ENCODE measurements around the gene ATF4. TPM values are rescaled to one million over a fixed set of nuclear protein-coding genes. Genes with fewer than 3 reads are reported as not detected.

Gene ATF4
- total RNA-seq, 2 experiments from 2014 or later = 806 to 814 TPM

DNA sequence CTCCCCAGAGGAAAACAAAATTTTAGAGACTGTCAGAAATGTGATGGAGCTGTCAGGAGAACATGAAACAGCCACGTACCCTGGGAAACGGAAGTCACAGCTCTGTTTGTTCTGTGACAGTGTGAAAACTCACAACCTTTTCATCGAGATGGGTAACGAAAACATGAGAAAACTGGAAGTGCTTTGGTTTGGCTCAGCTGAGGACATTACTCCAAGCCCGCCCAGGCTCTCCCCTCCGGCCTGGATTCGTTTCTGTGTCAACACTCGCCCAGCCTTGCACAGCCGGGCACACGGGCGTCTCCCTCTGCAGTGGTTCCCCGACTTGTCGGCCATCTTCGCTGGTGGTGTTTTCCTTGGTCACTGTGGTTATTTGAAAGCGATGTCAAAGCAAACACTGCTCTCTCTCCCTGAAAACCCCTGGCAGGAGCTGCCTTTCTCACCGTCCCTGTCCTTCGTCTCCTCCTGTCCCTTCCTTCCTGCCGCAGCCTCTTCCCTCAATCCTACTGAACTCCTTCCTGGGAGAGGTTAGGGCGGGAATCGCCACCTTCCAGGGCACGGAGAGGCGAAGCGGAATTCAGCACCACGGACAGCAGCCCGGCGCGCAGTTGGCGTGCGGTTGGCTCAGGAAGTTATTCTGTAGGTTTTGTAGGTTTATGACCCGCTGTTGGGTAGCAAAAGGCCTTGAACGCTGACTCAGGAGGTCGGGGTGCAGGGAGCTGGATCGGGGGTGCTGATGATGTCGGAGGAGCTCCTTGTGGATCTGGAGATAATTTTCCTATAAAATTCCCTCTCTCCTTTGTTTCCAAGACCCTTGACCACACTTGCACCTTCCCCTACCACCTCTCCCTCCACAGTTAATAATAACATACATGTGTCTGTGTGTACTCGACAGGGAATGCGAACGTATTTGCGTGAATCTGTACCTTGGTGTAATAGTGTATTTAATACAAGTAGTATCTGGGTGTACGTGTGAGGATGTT is 25.3 kb downstream of the ATF4 start:
- Mint-ChIP-seq H3K27me3 (peaks cover 52% of the 10 kb centered on the region), H3K4me1 (peaks cover 4% of the 10 kb centered on the region), H3K36me3 (no peaks in the 10 kb centered on the region), H3K4me3 (no peak overlapping the region), H3K27ac (no peak overlapping the region), H3K9me3 (no peaks in the 10 kb centered on the region)
- peak; percentile 55 for DNase-seq

DNA sequence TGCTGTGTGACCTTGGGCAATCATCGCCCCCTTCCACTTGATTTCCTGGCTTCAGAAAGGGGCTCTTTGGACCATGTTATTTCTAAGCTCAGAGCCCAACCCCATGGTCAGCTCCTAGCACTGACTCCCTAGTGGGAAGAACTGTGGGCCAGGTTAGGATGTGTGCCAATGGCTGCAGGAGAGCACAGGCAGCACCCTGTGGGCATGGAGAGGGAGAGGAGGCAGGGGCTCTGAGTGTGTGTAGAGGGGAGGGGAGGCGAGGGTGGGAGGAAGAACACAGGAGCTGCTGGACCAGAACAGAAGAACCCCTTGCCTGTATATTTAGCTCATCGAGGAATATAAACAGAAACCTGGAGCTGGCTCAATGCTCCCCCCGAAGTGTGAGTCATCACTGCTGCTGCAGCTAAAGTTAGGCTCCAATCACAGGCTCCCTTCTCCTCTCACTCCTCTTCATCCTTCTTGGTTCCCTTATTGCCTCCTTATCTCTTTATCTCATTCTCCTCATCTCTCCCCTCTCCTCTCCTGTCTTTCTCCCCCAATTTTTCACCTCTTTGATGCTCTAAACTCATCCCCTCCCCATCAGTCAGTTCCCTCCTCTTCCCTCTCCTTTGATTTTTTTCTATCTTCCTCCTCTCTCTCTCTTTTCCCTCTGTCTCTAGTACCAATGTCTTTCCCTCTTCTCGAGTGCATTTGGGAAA is 26.7 kb downstream of the ATF4 start:
- Mint-ChIP-seq H3K27me3 (peaks cover 59% of the 10 kb centered on the region), H3K9me3 (no peaks in the 10 kb centered on the region), H3K4me3 (no peak overlapping the region), H3K27ac (no peak overlapping the region), H3K36me3 (no peaks in the 10 kb centered on the region), H3K4me1 (peaks cover 4% of the 10 kb centered on the region)
- no peak for DNase-seq

DNA sequence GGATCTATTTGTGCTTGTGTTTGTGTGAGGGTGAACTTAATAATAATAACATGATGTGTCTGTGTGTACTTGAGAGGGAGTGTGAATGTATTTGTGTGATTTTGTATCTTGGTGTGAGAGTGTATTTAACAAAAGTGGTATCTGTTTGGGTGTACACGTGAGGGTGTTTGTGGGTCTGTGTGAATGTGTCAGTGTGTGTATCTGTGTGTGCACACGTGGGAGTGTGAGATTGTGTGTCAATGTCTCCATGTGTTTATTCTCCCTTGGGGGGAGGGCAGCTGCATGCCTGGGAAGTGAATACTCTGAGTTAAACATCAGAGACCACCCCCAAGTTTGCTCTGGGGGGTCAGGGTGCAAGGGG is 27.2 kb downstream of the ATF4 start:
- peaks cover 59% of the 10 kb centered on the region for H3K27me3 Mint-ChIP-seq

DNA sequence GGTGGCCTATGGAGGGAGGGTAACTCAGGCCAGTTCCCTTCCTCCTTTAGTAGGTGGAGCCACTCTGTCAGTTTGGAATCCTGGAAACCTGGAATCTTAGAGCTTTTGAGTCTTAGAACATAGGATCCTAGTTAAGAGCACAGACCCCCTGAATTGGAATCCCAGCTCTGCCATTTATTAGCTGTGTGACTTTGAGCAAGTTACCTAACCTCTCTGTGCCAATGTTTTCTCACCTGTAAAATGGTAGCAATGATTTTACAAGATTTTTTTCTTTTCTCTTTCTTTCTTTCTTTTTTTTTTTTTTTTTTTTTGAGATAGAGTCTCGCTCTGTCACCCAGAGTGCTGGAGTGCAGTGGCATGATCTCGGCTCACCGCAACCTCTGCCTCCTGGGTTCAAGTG is 33.1 kb downstream of the ATF4 start:
- Mint-ChIP-seq H3K27ac (no peak overlapping the region), H3K4me3 (no peak overlapping the region), H3K27me3 (peaks cover 47% of the 10 kb centered on the region), H3K9me3 (no peaks in the 10 kb centered on the region), H3K4me1 (no peaks in the 10 kb centered on the region), H3K36me3 (no peaks in the 10 kb centered on the region)
- DNase-seq = no peak

More for the DNA sequence above, 27.2 kb downstream of the ATF4 start:
- no peak overlapping the region for H3K27ac Mint-ChIP-seq
- DNase-seq = no peak
- no peaks in the 10 kb centered on the region for H3K36me3 Mint-ChIP-seq
- no peak overlapping the region for H3K4me3 Mint-ChIP-seq
- peaks cover 4% of the 10 kb centered on the region for H3K4me1 Mint-ChIP-seq
- no peaks in the 10 kb centered on the region for H3K9me3 Mint-ChIP-seq

DNA sequence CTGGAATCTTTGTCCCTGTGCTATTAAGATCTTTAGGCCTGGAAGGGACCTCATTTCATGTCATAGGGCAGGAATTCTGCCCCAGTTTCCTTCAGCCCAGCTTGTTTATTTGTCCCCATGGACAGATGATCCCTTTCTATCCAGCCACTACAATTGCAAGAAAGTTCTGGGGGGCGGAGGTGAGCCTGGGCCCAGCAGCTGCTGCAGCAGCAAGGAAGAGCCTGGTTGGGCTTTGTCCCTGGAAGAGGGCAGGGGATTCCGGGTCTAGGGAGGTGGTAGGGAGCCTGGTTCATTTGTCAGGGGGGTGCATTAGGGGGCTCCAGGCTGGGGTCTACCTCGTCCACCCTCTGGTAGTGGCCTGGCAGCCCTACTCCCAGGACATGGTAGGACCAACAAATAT is 33.8 kb downstream of the ATF4 start:
- H3K4me1 Mint-ChIP-seq = no peaks in the 10 kb centered on the region

DNA sequence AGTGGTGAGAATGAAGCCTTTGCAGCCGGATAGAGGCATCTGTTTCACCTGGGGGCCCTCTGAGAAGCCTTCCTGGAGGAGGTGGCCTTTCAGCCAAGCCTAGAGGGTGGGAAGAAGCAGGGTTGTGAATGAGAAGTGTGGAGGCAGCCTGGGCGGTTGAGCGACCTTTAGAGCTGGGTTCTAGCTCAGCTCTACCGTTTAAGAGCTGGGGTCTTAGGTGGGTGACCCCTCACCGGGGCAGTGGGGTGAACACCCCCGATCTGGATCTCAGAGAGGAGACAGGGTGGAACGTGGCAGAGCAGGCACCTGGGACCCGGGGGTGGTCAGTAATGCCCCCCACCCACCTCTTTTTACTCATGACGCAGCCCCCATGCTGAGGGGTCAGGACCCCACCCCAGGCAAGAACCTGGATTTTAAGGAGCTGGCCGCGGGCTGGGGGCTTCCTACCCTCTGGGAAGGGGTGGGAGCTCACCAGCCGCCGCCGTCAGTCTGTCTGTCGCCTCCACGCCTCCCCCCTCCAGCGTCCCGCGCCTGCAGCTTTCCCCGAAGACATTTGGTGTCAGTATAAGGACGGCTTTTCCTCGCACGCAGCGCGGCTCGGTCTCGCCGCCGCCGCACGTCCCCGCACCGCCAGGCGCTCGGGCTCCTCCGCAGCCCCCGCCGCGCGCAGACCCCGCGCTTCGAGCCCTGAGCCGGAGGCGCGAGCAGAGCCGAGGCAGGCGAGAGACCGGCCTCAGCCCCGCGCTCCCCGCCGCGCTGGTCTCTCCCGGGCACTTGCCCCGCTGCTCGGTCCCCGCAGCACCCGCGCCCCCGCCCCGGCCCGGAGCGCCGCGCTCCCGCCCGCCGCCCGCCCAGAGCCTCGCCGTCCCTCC is 36.8 kb downstream of the ATF4 start:
- DNase-seq = peak; percentile 29
- Mint-ChIP-seq H3K9me3 (no peaks in the 10 kb centered on the region), H3K27me3 (peaks cover 43% of the 10 kb centered on the region), H3K27ac (no peak overlapping the region), H3K4me1 (no peaks in the 10 kb centered on the region), H3K36me3 (no peaks in the 10 kb centered on the region), H3K4me3 (no peak overlapping the region)

More for the DNA sequence above, 33.8 kb downstream of the ATF4 start:
- Mint-ChIP-seq H3K27me3 (peaks cover 52% of the 10 kb centered on the region), H3K36me3 (no peaks in the 10 kb centered on the region), H3K9me3 (no peaks in the 10 kb centered on the region), H3K27ac (no peak overlapping the region), H3K4me3 (no peak overlapping the region)
- no peak for DNase-seq

DNA sequence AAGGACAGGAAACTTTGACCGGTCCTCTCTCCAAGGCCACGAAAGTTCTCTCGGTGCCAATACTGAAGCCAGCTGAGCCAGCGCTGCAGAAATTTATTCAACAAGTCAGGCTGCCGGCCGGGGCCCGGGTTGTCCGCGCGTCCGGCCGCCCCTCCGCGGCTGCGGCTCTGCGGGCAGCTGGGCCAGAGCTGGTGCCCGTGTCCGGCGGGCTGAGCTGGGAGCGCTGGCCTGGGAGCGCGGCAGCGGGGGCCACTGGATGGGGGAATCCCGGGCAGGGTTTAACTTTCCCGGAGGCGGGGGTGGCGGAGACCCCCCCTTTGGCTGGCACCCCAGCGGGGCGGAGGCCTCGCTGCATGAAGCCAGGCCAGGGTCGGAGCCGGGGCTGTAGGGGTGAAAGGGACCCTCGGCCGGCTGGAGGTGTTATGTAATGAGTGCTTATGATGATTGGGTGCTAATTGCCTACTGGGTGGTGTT is 37.9 kb downstream of the ATF4 start:
- Mint-ChIP-seq H3K36me3 (no peaks in the 10 kb centered on the region), H3K4me1 (no peaks in the 10 kb centered on the region), H3K27ac (no peak overlapping the region), H3K9me3 (no peaks in the 10 kb centered on the region), H3K27me3 (peaks cover 38% of the 10 kb centered on the region), H3K4me3 (peak overlapping the region; percentile 36)
- DNase-seq = no peak

DNA sequence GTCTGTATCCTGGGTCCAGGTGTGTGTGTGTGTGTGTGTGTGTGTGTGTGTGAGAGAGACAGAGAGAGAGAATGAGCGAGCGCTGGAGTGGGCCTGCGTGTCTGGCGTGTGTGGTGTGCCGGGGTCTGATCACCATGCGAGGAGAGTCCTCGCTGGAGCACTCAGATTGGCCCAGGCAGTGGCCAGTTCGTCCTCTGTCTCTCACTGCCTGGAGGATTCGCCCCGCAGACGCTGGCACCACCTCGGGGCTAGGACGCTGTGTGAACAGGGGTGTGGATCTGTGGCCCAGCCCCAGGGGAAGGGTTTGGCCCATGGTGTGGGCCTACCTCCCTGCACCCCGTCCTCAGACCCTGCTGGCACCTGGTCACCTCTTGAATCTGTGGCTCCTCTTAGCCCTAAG is 38.6 kb downstream of the ATF4 start:
- Mint-ChIP-seq H3K27me3 (peaks cover 38% of the 10 kb centered on the region), H3K4me3 (no peak overlapping the region), H3K9me3 (no peaks in the 10 kb centered on the region), H3K4me1 (no peaks in the 10 kb centered on the region), H3K27ac (no peak overlapping the region), H3K36me3 (no peaks in the 10 kb centered on the region)
- no peak for DNase-seq

DNA sequence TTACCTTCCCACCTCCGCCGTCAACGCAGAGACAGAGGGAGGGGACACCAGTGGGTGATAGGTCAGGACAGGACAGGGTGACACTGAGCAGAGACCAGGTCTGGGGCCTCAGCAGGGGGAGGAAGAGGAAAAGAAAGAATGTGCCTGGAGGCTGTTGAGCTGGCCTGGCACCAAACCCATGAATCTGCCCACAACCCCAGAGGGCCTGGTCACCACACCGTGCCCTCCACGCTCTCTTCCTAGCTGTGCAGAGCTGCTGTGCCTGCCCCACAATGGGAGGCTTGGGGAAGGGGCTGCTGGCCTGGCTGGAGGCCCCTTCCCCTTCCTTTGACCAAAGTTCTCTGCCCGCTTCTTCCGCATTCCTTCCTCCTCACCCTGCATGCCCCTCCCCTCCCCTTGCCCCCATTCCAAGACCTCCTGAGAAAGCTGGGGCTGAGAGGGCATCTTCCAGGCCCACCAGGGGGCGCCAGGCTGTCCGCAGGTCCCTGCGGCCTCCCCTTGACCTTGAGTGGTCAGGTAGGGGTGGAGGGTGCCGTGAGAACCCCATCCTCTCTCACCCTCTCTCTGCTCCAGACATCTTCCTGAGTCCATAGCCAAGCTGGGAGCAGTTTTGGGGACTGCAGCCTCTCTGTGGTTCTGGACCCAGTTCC is 39.2 kb downstream of the ATF4 start:
- no peak for DNase-seq
- H3K4me1 Mint-ChIP-seq = no peaks in the 10 kb centered on the region
- no peak overlapping the region for H3K27ac Mint-ChIP-seq
- no peaks in the 10 kb centered on the region for H3K9me3 Mint-ChIP-seq
- H3K27me3 Mint-ChIP-seq = peaks cover 38% of the 10 kb centered on the region
- no peak overlapping the region for H3K4me3 Mint-ChIP-seq
- no peaks in the 10 kb centered on the region for H3K36me3 Mint-ChIP-seq

DNA sequence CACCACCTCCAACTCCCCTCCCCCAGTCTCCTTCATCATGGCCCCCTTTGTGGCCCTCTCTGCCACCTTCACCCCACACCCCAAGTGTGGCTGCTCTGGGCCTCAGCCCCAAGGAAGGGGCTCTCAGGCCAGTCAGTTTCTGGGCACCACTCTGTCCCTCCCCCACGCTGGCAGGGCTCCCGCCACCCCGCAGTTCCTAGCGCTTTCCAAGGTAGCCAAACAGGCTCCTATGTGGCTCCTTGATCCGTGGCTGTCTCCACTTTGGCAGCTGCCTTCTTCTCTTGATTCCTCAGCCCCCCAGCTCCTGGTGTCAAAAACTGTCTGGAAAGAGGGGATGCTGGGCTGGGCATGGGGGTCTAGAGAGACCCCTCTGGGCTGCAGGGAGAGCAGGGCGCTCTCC is 39.8 kb downstream of the ATF4 start:
- Mint-ChIP-seq H3K4me3 (no peak overlapping the region), H3K9me3 (no peaks in the 10 kb centered on the region), H3K27ac (no peak overlapping the region), H3K36me3 (no peaks in the 10 kb centered on the region), H3K4me1 (no peaks in the 10 kb centered on the region), H3K27me3 (peaks cover 36% of the 10 kb centered on the region)
- no peak for DNase-seq

DNA sequence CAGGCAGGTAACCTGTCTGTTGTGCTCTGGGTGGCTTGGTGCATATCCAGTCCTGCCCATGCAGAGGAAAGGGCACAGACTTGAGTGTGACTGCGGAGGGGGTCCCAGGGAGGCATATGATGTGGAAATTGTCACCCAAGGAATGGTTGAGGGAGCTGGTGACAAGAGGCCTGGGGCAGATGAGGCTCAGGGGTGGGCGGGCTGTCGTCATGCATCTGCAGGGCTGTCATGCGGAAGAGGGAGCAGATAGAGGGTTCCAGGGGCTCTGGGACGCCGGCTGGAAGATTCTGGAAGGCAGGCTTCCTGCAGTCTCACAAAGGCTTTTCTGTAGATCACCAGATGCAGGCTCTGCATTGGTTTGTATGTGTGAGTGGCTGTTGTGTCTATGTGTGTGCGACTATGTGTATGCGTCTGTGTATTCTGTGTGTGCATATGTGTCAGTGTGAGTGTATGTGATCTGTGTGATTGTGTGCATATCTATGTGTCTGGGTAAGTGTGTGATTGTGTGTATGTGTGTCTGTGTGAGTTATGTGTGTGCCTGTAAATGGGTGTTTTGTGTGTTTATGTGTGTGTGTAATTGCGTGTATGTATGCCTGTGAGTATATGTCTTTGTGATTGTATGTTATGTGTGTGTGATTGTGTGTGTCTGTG is 42.6 kb downstream of the ATF4 start:
- Mint-ChIP-seq H3K4me1 (peaks cover 9% of the 10 kb centered on the region), H3K36me3 (no peaks in the 10 kb centered on the region)

DNA sequence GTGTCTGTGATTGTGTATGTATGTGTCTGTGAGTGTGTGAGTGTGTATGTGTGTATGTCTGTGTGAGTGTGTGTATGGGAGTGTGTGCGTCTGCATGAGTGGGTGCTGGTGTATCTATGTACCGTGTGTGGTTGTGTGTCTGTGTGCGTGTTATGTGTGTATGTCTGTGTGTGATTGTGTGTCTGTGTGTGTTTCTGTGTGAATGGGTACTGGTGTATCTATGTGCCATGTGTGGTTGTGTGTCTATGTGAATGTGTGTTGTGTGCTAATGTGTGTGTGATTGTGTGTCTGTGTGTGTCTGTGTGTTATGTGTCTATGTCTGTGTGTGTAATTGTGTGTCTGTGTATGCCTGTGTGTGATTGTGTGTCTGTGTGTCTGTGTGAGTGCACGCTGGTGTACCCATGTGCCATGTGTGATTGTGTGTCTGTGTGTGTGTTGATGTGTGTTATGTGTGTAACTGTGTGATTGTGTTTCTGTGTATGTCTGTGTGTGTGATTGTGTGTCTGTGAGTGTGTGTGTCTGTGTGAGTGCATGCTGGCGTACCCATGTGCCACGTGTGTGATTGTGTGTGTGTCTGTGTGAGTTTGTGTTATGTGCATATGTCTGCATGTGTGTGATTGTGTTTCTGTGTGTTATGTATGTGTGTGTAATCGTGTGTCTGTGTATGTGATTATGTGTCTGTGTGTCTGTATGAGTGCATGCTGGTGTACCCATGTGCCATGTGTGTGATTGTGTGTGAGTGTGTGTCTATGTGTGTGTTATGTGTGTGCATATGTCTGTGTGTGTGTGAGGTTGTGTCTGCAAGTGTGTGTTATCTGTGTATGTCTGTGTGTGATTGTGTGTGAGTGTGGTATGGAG is 43.4 kb downstream of the ATF4 start:
- Mint-ChIP-seq H3K4me3 (no peak overlapping the region), H3K9me3 (no peaks in the 10 kb centered on the region), H3K4me1 (peaks cover 10% of the 10 kb centered on the region), H3K27ac (no peak overlapping the region), H3K27me3 (peaks cover 5% of the 10 kb centered on the region), H3K36me3 (no peaks in the 10 kb centered on the region)
- no peak for DNase-seq

More for the DNA sequence above, 42.6 kb downstream of the ATF4 start:
- DNase-seq = no peak
- no peak overlapping the region for H3K4me3 Mint-ChIP-seq
- no peak overlapping the region for H3K27ac Mint-ChIP-seq
- H3K9me3 Mint-ChIP-seq = no peaks in the 10 kb centered on the region
- H3K27me3 Mint-ChIP-seq = peaks cover 12% of the 10 kb centered on the region

DNA sequence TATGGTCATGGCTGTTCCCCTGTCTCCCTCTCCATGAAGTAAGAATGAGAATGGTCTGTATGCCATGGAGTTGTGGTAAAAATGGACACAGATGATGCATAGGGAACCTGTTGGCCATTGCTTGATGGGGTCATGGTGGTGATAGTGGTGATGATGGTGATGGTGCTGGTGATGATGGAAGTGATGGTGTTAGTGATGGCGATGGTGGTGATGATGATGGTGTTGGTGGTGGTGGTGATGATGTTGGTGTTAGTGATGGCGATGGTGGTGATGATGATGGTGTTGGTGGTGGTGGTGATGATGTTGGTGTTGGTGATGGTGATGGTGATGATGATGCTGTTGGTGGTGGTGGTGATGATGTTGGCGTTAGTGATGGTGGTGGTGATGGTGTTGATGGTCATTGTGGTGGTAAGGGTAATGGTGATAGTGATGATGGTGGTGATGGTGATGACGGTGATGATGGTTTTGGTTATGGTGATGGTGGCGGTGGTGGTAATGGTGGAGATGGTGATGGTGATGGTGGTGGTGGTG is 45.1 kb downstream of the ATF4 start:
- Mint-ChIP-seq H3K27ac (no peak overlapping the region), H3K27me3 (no peaks in the 10 kb centered on the region), H3K4me1 (peaks cover 10% of the 10 kb centered on the region), H3K4me3 (no peak overlapping the region), H3K9me3 (no peaks in the 10 kb centered on the region), H3K36me3 (no peaks in the 10 kb centered on the region)
- DNase-seq = no peak

All from activated naive CD8-positive, alpha-beta T cell treated with anti-CD3 and anti-CD28 coated beads for 36 hours (primary cell).